ENCODE data around the gene PTPN4. TPM values are rescaled to one million over a fixed set of nuclear protein-coding genes. Genes with fewer than 3 reads are reported as not detected.

The PTPN4 gene
- total and polyA plus RNA-seq, 4 donors, result 4.2 to 70.7 (median 27.0) TPM

DNA sequence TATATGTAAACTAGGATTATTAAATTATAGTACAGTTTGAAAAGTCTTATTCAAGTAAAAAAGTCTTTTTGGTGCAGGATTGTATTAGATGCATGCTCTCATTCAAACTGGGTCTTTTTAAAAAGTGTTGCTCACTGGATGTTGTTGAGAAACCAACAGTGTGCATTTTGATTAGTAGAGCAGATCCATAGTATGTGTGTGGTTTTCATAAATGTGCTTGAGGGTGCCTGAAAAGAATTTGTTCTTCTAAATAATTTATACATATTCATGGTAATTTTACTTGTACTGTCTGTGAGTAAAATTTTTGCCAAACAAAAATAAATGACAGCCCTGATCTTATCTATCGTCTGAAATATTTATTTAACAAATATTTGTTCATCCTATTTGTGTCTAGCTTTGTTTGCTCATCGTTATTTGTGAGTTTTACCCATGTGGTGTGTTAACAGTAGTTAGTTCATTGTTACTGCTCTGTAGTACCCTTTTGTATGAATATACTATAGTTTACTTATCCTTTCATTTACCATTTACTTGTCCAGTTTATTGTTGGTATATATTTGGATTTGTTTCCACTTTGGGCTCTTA, 50.4 kb downstream of the PTPN4 start:
- TF ChIP-seq, protein P1, sequence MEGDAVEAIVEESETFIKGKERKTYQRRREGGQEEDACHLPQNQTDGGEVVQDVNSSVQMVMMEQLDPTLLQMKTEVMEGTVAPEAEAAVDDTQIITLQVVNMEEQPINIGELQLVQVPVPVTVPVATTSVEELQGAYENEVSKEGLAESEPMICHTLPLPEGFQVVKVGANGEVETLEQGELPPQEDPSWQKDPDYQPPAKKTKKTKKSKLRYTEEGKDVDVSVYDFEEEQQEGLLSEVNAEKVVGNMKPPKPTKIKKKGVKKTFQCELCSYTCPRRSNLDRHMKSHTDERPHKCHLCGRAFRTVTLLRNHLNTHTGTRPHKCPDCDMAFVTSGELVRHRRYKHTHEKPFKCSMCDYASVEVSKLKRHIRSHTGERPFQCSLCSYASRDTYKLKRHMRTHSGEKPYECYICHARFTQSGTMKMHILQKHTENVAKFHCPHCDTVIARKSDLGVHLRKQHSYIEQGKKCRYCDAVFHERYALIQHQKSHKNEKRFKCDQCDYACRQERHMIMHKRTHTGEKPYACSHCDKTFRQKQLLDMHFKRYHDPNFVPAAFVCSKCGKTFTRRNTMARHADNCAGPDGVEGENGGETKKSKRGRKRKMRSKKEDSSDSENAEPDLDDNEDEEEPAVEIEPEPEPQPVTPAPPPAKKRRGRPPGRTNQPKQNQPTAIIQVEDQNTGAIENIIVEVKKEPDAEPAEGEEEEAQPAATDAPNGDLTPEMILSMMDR (IDR thresholded peaks at IDR 0.05; ENCODE audit: control extremely low read depth, extremely low read depth), result no peak
- ATAC-seq (ENCODE audit: insufficient read depth, low FRiP score), result no peak
- no peak overlapping the region for H3K9ac ChIP-seq (ENCODE audit: insufficient read depth in 1 of 2, low read length in 2 of 2)
- H3K9me3 ChIP-seq (ENCODE audit: control insufficient read depth in 4 of 4, insufficient read depth in 3 of 4, low read length in 3 of 4), result no peaks in the 10 kb centered on the region
- no peak for DNase-seq
- no peaks in the 10 kb centered on the region for H3K27me3 ChIP-seq (ENCODE audit: control insufficient read depth in 3 of 3, insufficient read depth in 3 of 3, low read length in 2 of 3)
- H3K4me3 ChIP-seq, result no peak overlapping the region
- WGBS, 2 donors, result 39 to 63% methylated on average over 2 of the region's 2 CpGs
- H3K36me3 ChIP-seq (ENCODE audit: control insufficient read depth in 4 of 4, insufficient read depth in 4 of 4, low read length in 4 of 4), result peaks cover 0 to 7% (median 3%) of the 10 kb centered on the region in 4 donors
- H3K4me1 ChIP-seq (ENCODE audit: control insufficient read depth in 5 of 5, insufficient read depth in 5 of 5, low read length in 5 of 5), result peaks cover 0 to 11% (median 2%) of the 10 kb centered on the region in 5 donors
- no peak overlapping the region for H3K27ac ChIP-seq (ENCODE audit: low read depth in 1 of 2, low read length in 1 of 2)

DNA sequence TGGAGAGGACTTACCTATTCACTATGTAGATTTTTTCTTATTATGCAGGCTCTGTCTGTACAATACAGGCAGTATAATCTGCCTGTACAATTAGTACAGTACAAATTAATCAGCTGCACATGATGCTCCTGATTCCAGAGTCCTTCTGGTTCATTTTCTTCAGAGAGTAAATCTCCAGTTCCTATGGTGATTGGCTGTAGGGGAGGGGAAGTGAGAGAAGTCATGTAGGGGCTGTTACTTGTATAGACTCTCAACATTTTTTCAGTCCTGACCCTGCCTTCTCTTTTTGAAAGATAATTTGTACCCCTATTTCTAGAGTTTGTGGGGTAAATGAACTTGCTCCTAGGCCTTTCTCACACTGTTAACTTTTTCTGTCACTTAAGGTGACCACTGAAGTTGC, 54.5 kb downstream of the PTPN4 start:
- Histone ChIP-seq H3K27ac (ENCODE audit: low read depth in 1 of 2, low read length in 1 of 2) (no peak overlapping the region), H3K4me3 (no peak overlapping the region), H3K9me3 (ENCODE audit: control insufficient read depth in 4 of 4, insufficient read depth in 3 of 4, low read length in 3 of 4) (no peaks in the 10 kb centered on the region), H3K27me3 (ENCODE audit: control insufficient read depth in 3 of 3, insufficient read depth in 3 of 3, low read length in 2 of 3) (no peaks in the 10 kb centered on the region), H3K4me1 (ENCODE audit: control insufficient read depth in 5 of 5, insufficient read depth in 5 of 5, low read length in 5 of 5) (peaks cover 0 to 11% (median 3%) of the 10 kb centered on the region in 5 donors), H3K36me3 (ENCODE audit: control insufficient read depth in 4 of 4, insufficient read depth in 4 of 4, low read length in 4 of 4) (peaks cover 0 to 7% (median 3%) of the 10 kb centered on the region in 4 donors), H3K9ac (ENCODE audit: insufficient read depth in 1 of 2, low read length in 2 of 2) (no peak overlapping the region)
- no peak for DNase-seq
- no peak for ATAC-seq (ENCODE audit: insufficient read depth, low FRiP score)
- TF ChIP-seq, protein P1 (IDR thresholded peaks at IDR 0.05; ENCODE audit: control extremely low read depth, extremely low read depth), result no peak

DNA sequence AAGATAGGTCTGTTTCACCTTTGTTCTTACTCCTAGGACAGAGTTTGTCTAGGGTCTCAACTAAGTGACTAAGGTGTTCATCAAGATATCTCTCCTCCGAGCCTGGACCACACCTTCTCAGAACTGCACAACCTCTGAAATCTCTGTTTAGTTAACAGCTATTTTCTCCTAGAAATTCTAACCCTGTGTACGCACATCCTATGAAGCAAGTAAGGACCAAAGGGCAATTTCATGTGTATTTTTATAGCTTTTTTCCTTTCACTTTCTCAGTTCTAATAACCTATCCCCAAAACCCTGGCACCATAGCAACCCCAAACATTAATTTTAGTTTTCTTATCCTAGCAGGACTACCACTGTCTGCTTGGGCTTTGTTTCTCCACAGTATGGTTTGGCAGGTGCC, 59.1 kb downstream of the PTPN4 start:
- H3K4me3 ChIP-seq, result no peak overlapping the region
- ATAC-seq (ENCODE audit: insufficient read depth, low FRiP score), result no peak
- H3K9ac ChIP-seq (ENCODE audit: insufficient read depth in 1 of 2, low read length in 2 of 2), result no peak overlapping the region
- TF ChIP-seq, protein P1 (IDR thresholded peaks at IDR 0.05; ENCODE audit: control extremely low read depth, extremely low read depth), result no peak
- no peak overlapping the region for H3K27ac ChIP-seq (ENCODE audit: low read depth in 1 of 2, low read length in 1 of 2)
- 96% methylated on average over 2 of the region's 2 CpGs for WGBS, 2 donors
- no peaks in the 10 kb centered on the region for H3K9me3 ChIP-seq (ENCODE audit: control insufficient read depth in 4 of 4, insufficient read depth in 3 of 4, low read length in 3 of 4)
- DNase-seq, result no peak
- H3K4me1 ChIP-seq (ENCODE audit: control insufficient read depth in 5 of 5, insufficient read depth in 5 of 5, low read length in 5 of 5), result peaks cover 0 to 3% (median 0%) of the 10 kb centered on the region in 5 donors
- H3K36me3 ChIP-seq (ENCODE audit: control insufficient read depth in 4 of 4, insufficient read depth in 4 of 4, low read length in 4 of 4), result no peaks in the 10 kb centered on the region
- H3K27me3 ChIP-seq (ENCODE audit: control insufficient read depth in 3 of 3, insufficient read depth in 3 of 3, low read length in 2 of 3), result no peaks in the 10 kb centered on the region

DNA sequence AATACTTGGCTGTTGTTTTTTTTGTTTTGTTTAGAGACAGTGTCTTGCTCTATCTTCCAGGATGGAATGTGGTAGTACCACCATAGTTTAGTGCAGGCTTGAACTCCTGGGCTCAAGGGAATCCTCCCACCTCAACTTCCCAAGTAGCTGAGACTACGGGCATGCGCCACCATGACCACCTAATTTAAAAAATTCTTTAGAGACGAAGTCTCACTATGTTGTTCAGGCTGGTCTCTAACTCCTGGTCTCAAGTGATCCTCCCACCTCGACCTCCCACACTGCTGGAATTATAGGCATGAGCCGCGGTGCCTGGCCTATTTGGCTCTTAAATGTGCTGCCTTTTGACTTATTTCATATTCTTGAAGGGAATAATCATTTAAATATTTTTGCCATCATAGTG, 60.1 kb downstream of the PTPN4 start:
- Histone ChIP-seq H3K27ac (ENCODE audit: low read depth in 1 of 2, low read length in 1 of 2) (no peak overlapping the region), H3K27me3 (ENCODE audit: control insufficient read depth in 3 of 3, insufficient read depth in 3 of 3, low read length in 2 of 3) (no peaks in the 10 kb centered on the region), H3K36me3 (ENCODE audit: control insufficient read depth in 4 of 4, insufficient read depth in 4 of 4, low read length in 4 of 4) (no peaks in the 10 kb centered on the region), H3K4me3 (no peak overlapping the region), H3K9ac (ENCODE audit: insufficient read depth in 1 of 2, low read length in 2 of 2) (no peak overlapping the region), H3K9me3 (ENCODE audit: control insufficient read depth in 4 of 4, insufficient read depth in 3 of 4, low read length in 3 of 4) (no peaks in the 10 kb centered on the region), H3K4me1 (ENCODE audit: control insufficient read depth in 5 of 5, insufficient read depth in 5 of 5, low read length in 5 of 5) (peaks cover 0 to 3% (median 0%) of the 10 kb centered on the region in 5 donors)
- TF ChIP-seq, protein P1 (IDR thresholded peaks at IDR 0.05; ENCODE audit: control extremely low read depth, extremely low read depth), result no peak
- no peak for DNase-seq
- WGBS, 2 donors, result 94 to 95% methylated on average over 6 of the region's 6 CpGs
- ATAC-seq (ENCODE audit: insufficient read depth, low FRiP score), result no peak
